PFSK-1 (cell line): ENCODE measurements around the gene SSPN.

ENCODE experiments used
- POLR2AphosphoS5 ChIP-seq: IDR thresholded peaks from 2 replicates; pipeline ENCODE4 v1.6.1; 2012; ENCODE audit warnings: low read depth, mild to moderate bottlenecking, control low read depth, low read length, moderate library complexity
- SIN3A ChIP-seq: IDR thresholded peaks from 2 replicates; pipeline ENCODE4 v1.6.1; 2012; ENCODE audit warnings: mild to moderate bottlenecking, low read length, moderate library complexity, borderline replicate concordance; ENCODE audit not compliant: insufficient read depth
- TAF1 ChIP-seq: IDR thresholded peaks from 2 replicates; pipeline ENCODE4 v1.6.1; 2012; ENCODE audit warnings: low read length, control low read depth, borderline replicate concordance; ENCODE audit not compliant: insufficient read depth
- TF ChIP-seq, protein P1 (sequence below), 2 experiments: IDR thresholded peaks; 2 replicates each; pipeline versions ENCODE4 v1.6.1 to v1.8.0; 2011 to 2012; ENCODE audit warnings: low read depth in 2 of 2, low read length in 2 of 2, control low read depth in 1 of 2, inconsistent platforms in 1 of 2, mild to moderate bottlenecking in 1 of 2, moderate library complexity in 1 of 2; ENCODE audit not compliant: insufficient read depth in 1 of 2

DNA sequence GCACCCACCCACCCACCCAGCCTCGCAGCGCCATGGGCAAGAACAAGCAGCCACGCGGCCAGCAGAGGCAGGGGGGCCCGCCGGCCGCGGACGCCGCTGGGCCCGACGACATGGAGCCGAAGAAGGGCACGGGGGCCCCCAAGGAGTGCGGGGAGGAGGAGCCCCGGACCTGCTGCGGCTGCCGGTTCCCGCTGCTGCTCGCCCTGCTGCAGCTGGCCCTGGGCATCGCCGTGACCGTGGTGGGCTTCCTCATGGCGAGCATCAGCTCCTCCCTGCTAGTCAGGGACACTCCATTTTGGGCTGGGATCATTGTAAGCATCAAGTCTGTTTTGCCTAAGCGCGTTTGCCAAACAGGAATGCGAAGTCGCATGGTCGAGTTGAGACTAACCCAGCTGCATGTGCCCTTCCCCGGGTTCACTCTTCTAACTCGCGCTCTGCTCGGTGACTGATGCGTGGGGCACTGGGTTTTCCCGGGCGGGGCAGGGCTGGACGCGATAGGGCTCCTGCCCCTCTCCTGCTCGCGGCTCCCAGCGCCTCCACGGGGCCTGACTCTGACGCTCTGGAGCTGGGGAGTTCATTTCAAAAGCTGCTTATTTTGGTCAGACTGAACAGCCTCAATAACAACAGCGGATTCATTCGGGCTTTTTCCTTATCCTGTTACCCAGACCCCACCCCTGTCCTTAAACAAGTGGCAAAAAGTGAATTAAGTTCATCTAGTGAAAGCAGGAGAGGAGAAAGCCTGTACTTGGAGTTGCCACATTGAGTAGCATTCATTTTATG lies 458 bp downstream of the SSPN start:
- no peak for TF ChIP-seq TAF1
- no peak for TF ChIP-seq POLR2AphosphoS5
- TF ChIP-seq, protein P1, sequence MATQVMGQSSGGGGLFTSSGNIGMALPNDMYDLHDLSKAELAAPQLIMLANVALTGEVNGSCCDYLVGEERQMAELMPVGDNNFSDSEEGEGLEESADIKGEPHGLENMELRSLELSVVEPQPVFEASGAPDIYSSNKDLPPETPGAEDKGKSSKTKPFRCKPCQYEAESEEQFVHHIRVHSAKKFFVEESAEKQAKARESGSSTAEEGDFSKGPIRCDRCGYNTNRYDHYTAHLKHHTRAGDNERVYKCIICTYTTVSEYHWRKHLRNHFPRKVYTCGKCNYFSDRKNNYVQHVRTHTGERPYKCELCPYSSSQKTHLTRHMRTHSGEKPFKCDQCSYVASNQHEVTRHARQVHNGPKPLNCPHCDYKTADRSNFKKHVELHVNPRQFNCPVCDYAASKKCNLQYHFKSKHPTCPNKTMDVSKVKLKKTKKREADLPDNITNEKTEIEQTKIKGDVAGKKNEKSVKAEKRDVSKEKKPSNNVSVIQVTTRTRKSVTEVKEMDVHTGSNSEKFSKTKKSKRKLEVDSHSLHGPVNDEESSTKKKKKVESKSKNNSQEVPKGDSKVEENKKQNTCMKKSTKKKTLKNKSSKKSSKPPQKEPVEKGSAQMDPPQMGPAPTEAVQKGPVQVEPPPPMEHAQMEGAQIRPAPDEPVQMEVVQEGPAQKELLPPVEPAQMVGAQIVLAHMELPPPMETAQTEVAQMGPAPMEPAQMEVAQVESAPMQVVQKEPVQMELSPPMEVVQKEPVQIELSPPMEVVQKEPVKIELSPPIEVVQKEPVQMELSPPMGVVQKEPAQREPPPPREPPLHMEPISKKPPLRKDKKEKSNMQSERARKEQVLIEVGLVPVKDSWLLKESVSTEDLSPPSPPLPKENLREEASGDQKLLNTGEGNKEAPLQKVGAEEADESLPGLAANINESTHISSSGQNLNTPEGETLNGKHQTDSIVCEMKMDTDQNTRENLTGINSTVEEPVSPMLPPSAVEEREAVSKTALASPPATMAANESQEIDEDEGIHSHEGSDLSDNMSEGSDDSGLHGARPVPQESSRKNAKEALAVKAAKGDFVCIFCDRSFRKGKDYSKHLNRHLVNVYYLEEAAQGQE (IDR thresholded peaks at IDR 0.05; ENCODE audit: insufficient read depth in 1 of 2, low read depth in 2 of 2, low read length in 2 of 2): no peak
- TF ChIP-seq SIN3A: no peak
